Measurements from ENCODE around the gene TTC24.
"Not testable (repeated sequence)": the region's sequence is repeated elsewhere in the genome, so short reads cannot be mapped to it uniquely, and the experiment has no call there.

TTC24 gene

GRCh38 chr1:156601892-156602291 lies 22.4 kb downstream of the TTC24 start:
- peaks cover 8% of the 10 kb centered on the region for H3K4me1 ChIP-seq (ENCODE audit: insufficient read depth, poor library complexity, severe bottlenecking)
- H3K36me3 ChIP-seq (ENCODE audit: low read depth): peaks cover 30% of the 10 kb centered on the region
- no peak for ATAC-seq (ENCODE audit: low read depth)
- H3K4me3 ChIP-seq (ENCODE audit: severe bottlenecking): peak overlapping the region; percentile 85
- H3K27ac ChIP-seq (ENCODE audit: poor library complexity, severe bottlenecking): peak overlapping the region; percentile 56
- no peak for TF ChIP-seq CTCF (IDR thresholded peaks at IDR 0.05; ENCODE audit: poor library complexity, severe bottlenecking)
- no peaks in the 10 kb centered on the region for H3K27me3 ChIP-seq (ENCODE audit: insufficient read depth, poor library complexity, severe bottlenecking)
- H3K9me3 ChIP-seq (ENCODE audit: severe bottlenecking): no peaks in the 10 kb centered on the region
- DNase-seq (ENCODE audit: low spot score): no peak

GRCh38 chr1:156602557-156602993 lies 23.1 kb downstream of the TTC24 start:
- Histone ChIP-seq H3K27ac (ENCODE audit: poor library complexity, severe bottlenecking) (peak overlapping the region; percentile 56), H3K36me3 (ENCODE audit: low read depth) (peaks cover 23% of the 10 kb centered on the region), H3K27me3 (ENCODE audit: insufficient read depth, poor library complexity, severe bottlenecking) (no peaks in the 10 kb centered on the region), H3K4me1 (ENCODE audit: insufficient read depth, poor library complexity, severe bottlenecking) (peaks cover 8% of the 10 kb centered on the region), H3K4me3 (ENCODE audit: severe bottlenecking) (no peak overlapping the region), H3K9me3 (ENCODE audit: severe bottlenecking) (no peaks in the 10 kb centered on the region)
- peak; percentile 53 for TF ChIP-seq CTCF (IDR thresholded peaks at IDR 0.05; ENCODE audit: poor library complexity, severe bottlenecking)
- ATAC-seq (ENCODE audit: low read depth): peak; percentile 47
- no peak for DNase-seq (ENCODE audit: low spot score)

- ATAC-seq (ENCODE audit: low read depth); DNase-seq (ENCODE audit: low spot score); H3K9me3 ChIP-seq (ENCODE audit: severe bottlenecking); H3K27ac ChIP-seq (ENCODE audit: poor library complexity, severe bottlenecking); H3K36me3 ChIP-seq (ENCODE audit: low read depth); H3K27me3 ChIP-seq (ENCODE audit: insufficient read depth, poor library complexity, severe bottlenecking); H3K4me1 ChIP-seq (ENCODE audit: insufficient read depth, poor library complexity, severe bottlenecking); H3K4me3 ChIP-seq (ENCODE audit: severe bottlenecking): not testable (repeated sequence)
These were observed 27.8 kb downstream of the TTC24 start for GRCh38 chr1:156607344-156607743.

GRCh38 chr1:156608036-156608674 lies 28.6 kb downstream of the TTC24 start:
- Histone ChIP-seq H3K4me3 (ENCODE audit: severe bottlenecking) (no peak overlapping the region), H3K9me3 (ENCODE audit: severe bottlenecking) (no peaks in the 10 kb centered on the region), H3K36me3 (ENCODE audit: low read depth) (no peaks in the 10 kb centered on the region), H3K4me1 (ENCODE audit: insufficient read depth, poor library complexity, severe bottlenecking) (no peaks in the 10 kb centered on the region), H3K27me3 (ENCODE audit: insufficient read depth, poor library complexity, severe bottlenecking) (peaks cover 10% of the 10 kb centered on the region), H3K27ac (ENCODE audit: poor library complexity, severe bottlenecking) (no peak overlapping the region)
- DNase-seq (ENCODE audit: low spot score) (no peak), ATAC-seq (ENCODE audit: low read depth) (peak; percentile 94)
- TF ChIP-seq CTCF (IDR thresholded peaks at IDR 0.05; ENCODE audit: poor library complexity, severe bottlenecking): peak; percentile 84

- DNase-seq (ENCODE audit: low spot score) (no peak), ATAC-seq (ENCODE audit: low read depth) (peak; percentile 87)
- TF ChIP-seq CTCF (IDR thresholded peaks at IDR 0.05; ENCODE audit: poor library complexity, severe bottlenecking): peak; percentile 75
- H3K27ac ChIP-seq (ENCODE audit: poor library complexity, severe bottlenecking): no peak overlapping the region
- H3K27me3 ChIP-seq (ENCODE audit: insufficient read depth, poor library complexity, severe bottlenecking): peaks cover 10% of the 10 kb centered on the region
- no peaks in the 10 kb centered on the region for H3K9me3 ChIP-seq (ENCODE audit: severe bottlenecking)
- H3K4me1 ChIP-seq (ENCODE audit: insufficient read depth, poor library complexity, severe bottlenecking): no peaks in the 10 kb centered on the region
- no peaks in the 10 kb centered on the region for H3K36me3 ChIP-seq (ENCODE audit: low read depth)
- H3K4me3 ChIP-seq (ENCODE audit: severe bottlenecking): no peak overlapping the region
These were observed 29.5 kb downstream of the TTC24 start for GRCh38 chr1:156608981-156609380.

- H3K27me3 ChIP-seq (ENCODE audit: insufficient read depth, poor library complexity, severe bottlenecking); H3K9me3 ChIP-seq (ENCODE audit: severe bottlenecking); H3K27ac ChIP-seq (ENCODE audit: poor library complexity, severe bottlenecking); DNase-seq (ENCODE audit: low spot score); H3K4me3 ChIP-seq (ENCODE audit: severe bottlenecking); ATAC-seq (ENCODE audit: low read depth); H3K4me1 ChIP-seq (ENCODE audit: insufficient read depth, poor library complexity, severe bottlenecking); H3K36me3 ChIP-seq (ENCODE audit: low read depth): not testable (repeated sequence)
These were observed 30.5 kb downstream of the TTC24 start for GRCh38 chr1:156610072-156610471.

Measured in RWPE2 (cell line).